K562 (cell line): ENCODE measurements around the gene SCYL1. TPM values are rescaled to one million over a fixed set of nuclear protein-coding genes. Genes with fewer than 3 reads are reported as not detected.
A peak's percentile ranks its signal among the peaks of the same experiment; 100 is the strongest.

Experiments used
- CTCF ChIP-seq, 3 experiments: IDR thresholded peaks in 2 of 3; conservative IDR thresholded peaks in 1 of 3; 2 replicates each; pipeline ENCODE4 v1.5.1; 2011 to 2012; ENCODE audit warnings: low read length in 3 of 3, mild to moderate bottlenecking in 3 of 3, control low read depth in 2 of 3, improper control_type of control experiment in 1 of 3, inconsistent platforms in 1 of 3, low read depth in 1 of 3, mixed read lengths in 1 of 3, moderate library complexity in 1 of 3; ENCODE audit not compliant: insufficient read depth in 2 of 3
- EP300 ChIP-seq: IDR thresholded peaks from 2 replicates; pipeline ENCODE4 v1.6.1; 2012; ENCODE audit warnings: low read length, improper control_type of control experiment
- ESRRB ChIP-seq: fragments of 250-450 bp; sonication (Bioruptor Pico); IDR thresholded peaks from 2 replicates; pipeline ENCODE4 v1.5.0; 2020; ENCODE audit warnings: mild to moderate bottlenecking, moderate library complexity, borderline replicate concordance
- FOXP1 ChIP-seq: sonication (generic); formaldehyde crosslinking; IDR thresholded peaks from 2 replicates; pipeline ENCODE4 v1.8.0; 2022; ENCODE audit warnings: mild to moderate bottlenecking, missing genetic modification reagents
- HEY1 ChIP-seq: fragments of 250-450 bp; sonication (Bioruptor Pico); IDR thresholded peaks from 2 replicates; pipeline ENCODE4 v1.5.0; 2020; ENCODE audit warnings: mild to moderate bottlenecking, moderate library complexity, borderline replicate concordance
- HNRNPL ChIP-seq: fragments of 200-400 bp; formaldehyde crosslinking; IDR thresholded peaks from 2 replicates; pipeline ENCODE4 v1.6.1; 2017; ENCODE audit warnings: low read depth, mild to moderate bottlenecking, low read length
- HSF4 ChIP-seq: fragments of 250-450 bp; sonication (Bioruptor Pico); IDR thresholded peaks from 2 replicates; pipeline ENCODE4 v2.1.2; 2022; ENCODE audit warnings: mild to moderate bottlenecking, moderate library complexity, borderline replicate concordance
- KAT7 ChIP-seq: sonication (generic); formaldehyde crosslinking; IDR thresholded peaks from 2 replicates; pipeline ENCODE4 v1.8.0; 2022; ENCODE audit warnings: missing genetic modification reagents, mild to moderate bottlenecking, borderline replicate concordance
- L3MBTL2 ChIP-seq: fragments of 450-650 bp; IDR thresholded peaks from 2 replicates; pipeline ENCODE4 v1.6.1; 2016; ENCODE audit warnings: mild to moderate bottlenecking, moderate library complexity
- MAX ChIP-seq: sonication (generic); formaldehyde crosslinking; IDR thresholded peaks from 2 replicates; pipeline ENCODE4 v1.9.0; 2022; ENCODE audit warnings: mild to moderate bottlenecking, missing genetic modification reagents
- MCM3 ChIP-seq: fragments of 450-650 bp; IDR thresholded peaks from 2 replicates; pipeline ENCODE4 v1.6.1; 2016
- NUFIP1 ChIP-seq: fragments of 450-650 bp; IDR thresholded peaks from 2 replicates; pipeline ENCODE4 v1.6.1; 2018; ENCODE audit not compliant: partially characterized antibody
- PRMT5 ChIP-seq: sonication (generic); formaldehyde crosslinking; IDR thresholded peaks from 2 replicates; pipeline ENCODE4 v1.5.0; 2020; ENCODE audit warnings: missing genetic modification reagents
- PTTG1 ChIP-seq: fragments of 450-650 bp; IDR thresholded peaks from 2 replicates; pipeline ENCODE4 v1.6.1; 2016; ENCODE audit warnings: low read depth, mild to moderate bottlenecking, missing genetic modification characterization, missing compliant biosample characterization
- SOX6 ChIP-seq: fragments of 450-650 bp; IDR thresholded peaks from 2 replicates; pipeline ENCODE4 v1.6.1; 2014; ENCODE audit warnings: mild to moderate bottlenecking
- THRA ChIP-seq: fragments of 450-650 bp; IDR thresholded peaks from 2 replicates; pipeline ENCODE4 v1.6.1; 2017; ENCODE audit warnings: mild to moderate bottlenecking, moderate library complexity
- USF1 ChIP-seq: sonication (generic); formaldehyde crosslinking; IDR thresholded peaks from 2 replicates; pipeline ENCODE4 v1.9.0; 2022; ENCODE audit warnings: mild to moderate bottlenecking, missing genetic modification reagents
- ZBTB1 ChIP-seq: sonication (generic); formaldehyde crosslinking; IDR thresholded peaks from 2 replicates; pipeline ENCODE4 v1.8.1; 2023; ENCODE audit warnings: missing genetic modification reagents, low read depth, mild to moderate bottlenecking, borderline replicate concordance
- ZFP1 ChIP-seq: fragments of 450-650 bp; formaldehyde crosslinking; IDR thresholded peaks from 2 replicates; pipeline ENCODE4 v1.4.0; 2020; ENCODE audit warnings: mild to moderate bottlenecking, mixed read lengths
- ZNF280A ChIP-seq: fragments of 450-650 bp; IDR thresholded peaks from 2 replicates; pipeline ENCODE4 v1.6.1; 2018; ENCODE audit warnings: mild to moderate bottlenecking, low read depth; ENCODE audit not compliant: partially characterized antibody
- polyA plus RNA-seq, 8 experiments: library from polyadenylated mRNA; depleted of rRNA in 4 of 8; stranded (reverse) in 5 of 8; unstranded in 3 of 8; fragments of >200 nt; fragmentation: Nextera tagmentation in 2 of 8; fragmentation: Illumina TruSeq in 1 of 8; extraction: Ambion mirVana in 2 of 8; extraction: Trizol in 1 of 8; gene quantifications; 2 replicates each; pipeline versions ENCODE4 v1.2.1 to v1.2.3, GENCODE V29; 2011 to 2014; ENCODE audit warnings: inconsistent platforms in 1 of 8, missing spikeins in 1 of 8
- total RNA-seq, 7 experiments: library from RNA; depleted of rRNA in 6 of 7; stranded (reverse); fragments of >200 nt in 6 of 7; fragmentation: Illumina TruSeq in 2 of 7; extraction: Trizol in 2 of 7; gene quantifications; 2 replicates each; pipeline versions ENCODE4 v1.2.1 to v1.2.3, GENCODE V29; 2011 to 2021; ENCODE audit warnings: low replicate concordance in 1 of 7

The SCYL1 gene
- total and polyA plus RNA-seq, 9 of the 15 experiments (the other 6 are each of a cell fraction or from before 2014, with no cell fraction given): 1.9 to 145 (median 57.6) TPM

- TF ChIP-seq EP300: no peak
- no peak for TF ChIP-seq ZNF280A
- no peak for TF ChIP-seq HEY1 (CRISPR knock-in tag)
- TF ChIP-seq L3MBTL2: no peak
- no peak for TF ChIP-seq PTTG1
- 0 out of 2 replicates have a peak, but pooled peaks have one; percentile 3 for TF ChIP-seq MAX (CRISPR knock-in tag)
- TF ChIP-seq HNRNPL: peak; percentile 11; the same call in 1 of the 2 replicates
- peak; percentile 79 for TF ChIP-seq USF1 (CRISPR knock-in tag)
- TF ChIP-seq THRA: no peak
- no peak for TF ChIP-seq ESRRB (CRISPR knock-in tag)
- TF ChIP-seq HSF4: no peak
- no peak for TF ChIP-seq KAT7 (CRISPR knock-in tag)
- no peak for TF ChIP-seq MCM3
- no peak for TF ChIP-seq FOXP1 (CRISPR knock-in tag)
- TF ChIP-seq ZFP1 (CRISPR knock-in tag): no peak
- TF ChIP-seq CTCF (IDR thresholded peaks at IDR 0.05 in 2 of 3, conservative IDR thresholded peaks at IDR 0.05 in 1 of 3; ENCODE audit: insufficient read depth in 2 of 3, low read depth in 1 of 3, low read length in 3 of 3): peak in 1 of 3 experiments; percentile 22; a peak in 1 of 6 replicates
- no peak for TF ChIP-seq NUFIP1
- no peak for TF ChIP-seq ZBTB1
- TF ChIP-seq SOX6: no peak
- no peak for TF ChIP-seq PRMT5
These were observed 27.6 kb downstream of the SCYL1 start (continued) for GRCh38 chr11:65552388-65552951.
